Left lung (tissue), 10 donors: ENCODE measurements around the gene TRABD2A. TPM values are rescaled to one million over a fixed set of nuclear protein-coding genes. Genes with fewer than 3 reads are reported as not detected.

ENCODE experiments used
- ATAC-seq: fragments of 200-7000 bp; cut with Tn5 transposase; one replicate; pipeline ENCODE4 v1.9.1; 2020; ENCODE audit warnings: moderate library complexity
- DNase-seq, 4 donors: peaks; one replicate each; pipeline ENCODE4 v3.0.0-alpha.2; 2013 to 2020
- H3K27ac ChIP-seq, 2 donors: fragments of 200-600 bp; sonication (generic) in 1 of 2; one replicate each; pipeline versions ENCODE4 v1.5.0 to v1.8.0; 2020 to 2021
- H3K27me3 ChIP-seq, 2 donors: fragments of 200-600 bp; sonication (generic) in 1 of 2; one replicate each; pipeline versions ENCODE4 v1.5.0 to v1.8.0; 2020 to 2021
- H3K36me3 ChIP-seq, 2 donors: fragments of 200-600 bp; sonication (generic) in 1 of 2; one replicate each; pipeline versions ENCODE4 v1.5.0 to v1.8.0; 2020 to 2021
- H3K4me1 ChIP-seq, 2 donors: fragments of 200-600 bp; one replicate each; pipeline ENCODE4 v1.8.0; 2021
- H3K4me3 ChIP-seq, 2 donors: fragments of 200-600 bp; sonication (generic) in 1 of 2; one replicate each; pipeline versions ENCODE4 v1.5.0 to v1.8.0; 2020 to 2021; ENCODE audit warnings: mild to moderate bottlenecking in 1 of 2
- H3K9me3 ChIP-seq, 2 donors: fragments of 200-600 bp; sonication (generic) in 1 of 2; one replicate each; pipeline versions ENCODE4 v1.5.0 to v1.8.0; 2020 to 2021
- CTCF ChIP-seq, 2 donors: fragments of 200-600 bp; sonication (generic) in 1 of 2; IDR thresholded peaks; one replicate each; pipeline versions ENCODE4 v1.5.0 to v1.8.0; 2021; ENCODE audit warnings: antibody characterized with exemption in 2 of 2
- intact Hi-C, 2 donors: fragments of 100-400 bp; cut with DNase I; formaldehyde crosslinking; loops; one replicate each; pipeline versions ENCODE4 v1.11.2 to v1.14.2; 2022
- polyA plus RNA-seq, 6 donors: library from polyadenylated mRNA; unstranded; fragments of 120-200 nt; gene quantifications; one replicate each; pipeline ENCODE4 v1.2.1, GENCODE V29; 2013; ENCODE audit not compliant: insufficient read length in 6 of 6
- total RNA-seq, 2 donors: library from RNA; stranded (reverse); fragmentation: NEBNext Ultra II Directional; extraction: Animal tissue kit (Norgen Biotek cat#: 25700); gene quantifications; one replicate each; pipeline ENCODE4 v1.2.1, GENCODE V29; 2021
- donor health status: DM: no; HTN: yes; CAD: no.
- donor health status: DM: no; HTN: no; CAD: no.

TRABD2A gene
- total and polyA plus RNA-seq, 8 donors = 3.0 to 24.7 (median 21.8) TPM

GRCh38 chr2:84833481-84834150, 47.3 kb downstream of the TRABD2A start:
- Histone ChIP-seq H3K27ac (peak overlapping the region in 1 of 2 donors; percentile 64), H3K27me3 (no peaks in the 10 kb centered on the region), H3K9me3 (peaks cover 0 to 22% of the 10 kb centered on the region in 2 donors), H3K4me1 (peaks cover 0 to 24% of the 10 kb centered on the region in 2 donors), H3K36me3 (no peaks in the 10 kb centered on the region), H3K4me3 (no peak overlapping the region)
- intact Hi-C loops = no loop called here
- no peak for ATAC-seq
- TF ChIP-seq CTCF (IDR thresholded peaks at IDR 0.05) = no peak
- no peak for DNase-seq

- Histone ChIP-seq H3K4me1 (peaks cover 0 to 24% of the 10 kb centered on the region in 2 donors), H3K4me3 (no peak overlapping the region), H3K9me3 (peaks cover 0 to 22% of the 10 kb centered on the region in 2 donors), H3K27ac (peak overlapping the region; percentile 39 to 64), H3K27me3 (no peaks in the 10 kb centered on the region), H3K36me3 (no peaks in the 10 kb centered on the region)
- intact Hi-C loops = no loop called here
- peak in 1 of 4 donors; percentile 57 for DNase-seq
- TF ChIP-seq CTCF (IDR thresholded peaks at IDR 0.05) = no peak
- peak; percentile 68 for ATAC-seq
Observed at GRCh38 chr2:84832772-84833461, 48.0 kb downstream of the TRABD2A start.

- TF ChIP-seq CTCF (IDR thresholded peaks at IDR 0.05) = no peak
- H3K27ac ChIP-seq = no peak overlapping the region
- no peak overlapping the region for H3K4me3 ChIP-seq
- peaks cover 0 to 24% of the 10 kb centered on the region in 2 donors for H3K4me1 ChIP-seq
- H3K27me3 ChIP-seq = no peaks in the 10 kb centered on the region
- ATAC-seq (no peak), DNase-seq (no peak)
- intact Hi-C loops = no loop called here
- H3K9me3 ChIP-seq = peaks cover 0 to 7% of the 10 kb centered on the region in 2 donors
- H3K36me3 ChIP-seq = no peaks in the 10 kb centered on the region
Observed at GRCh38 chr2:84830758-84831500, 50.0 kb downstream of the TRABD2A start.

- Histone ChIP-seq H3K4me1 (peaks cover 0 to 24% of the 10 kb centered on the region in 2 donors), H3K36me3 (no peaks in the 10 kb centered on the region), H3K27me3 (no peaks in the 10 kb centered on the region), H3K4me3 (no peak overlapping the region), H3K9me3 (peaks cover 0 to under 1% of the 10 kb centered on the region in 2 donors), H3K27ac (no peak overlapping the region)
- intact Hi-C loops = no loop called here
- peak; percentile 79 for ATAC-seq
- DNase-seq = peak in 2 of 4 donors; percentile 84
- TF ChIP-seq CTCF (IDR thresholded peaks at IDR 0.05) = no peak
Observed at GRCh38 chr2:84830095-84830494, 50.8 kb downstream of the TRABD2A start.

GRCh38 chr2:84829693-84830092, 51.2 kb downstream of the TRABD2A start:
- TF ChIP-seq CTCF (IDR thresholded peaks at IDR 0.05) = no peak
- H3K4me1 ChIP-seq = peaks cover 0 to 24% of the 10 kb centered on the region in 2 donors
- no peak overlapping the region for H3K4me3 ChIP-seq
- H3K27ac ChIP-seq = no peak overlapping the region
- no peaks in the 10 kb centered on the region for H3K9me3 ChIP-seq
- intact Hi-C loops = no loop called here
- H3K36me3 ChIP-seq = no peaks in the 10 kb centered on the region
- no peaks in the 10 kb centered on the region for H3K27me3 ChIP-seq
- no peak for ATAC-seq
- no peak for DNase-seq
